GM12878 (cell line): ENCODE data around the gene FREY1. TPM values are rescaled to one million over a fixed set of nuclear protein-coding genes. Genes with fewer than 3 reads are reported as not detected.

ENCODE experiments used
- ATAC-seq: fragments of 200-7000 bp; cut with Tn5 transposase; 3 replicates; pipeline ENCODE4 v1.9.1; 2020; ENCODE audit warnings: mild to moderate bottlenecking, moderate library complexity
- BruUV-seq: library from RNA; stranded (reverse); fragments of 400-500 nt; replicated peaks from 2 replicates; lab custom pipeline; 2021; lab: Mats Ljungman, UMichigan
- CTCF ChIA-PET: fragments of 300-600 bp; sonication (Branson Sonifier 250); formaldehyde crosslinking; extraction: SDS; loops from one replicate; lab custom pipeline; 2021; ENCODE audit warnings: inconsistent platforms; lab: Yijun Ruan, JAX
- POLR2A ChIA-PET: fragments of 350-600 bp; formaldehyde crosslinking; extraction: SDS; loops from one replicate; lab custom pipeline; 2021; ENCODE audit warnings: inconsistent platforms; lab: Charles Lee
- RAD21 ChIA-PET: fragments of 300-600 bp; sonication (Branson Sonifier 250); formaldehyde crosslinking; loops from one replicate; lab custom pipeline; 2023; ENCODE audit warnings: antibody characterized with exemption; ENCODE audit not compliant: unreplicated experiment; lab: Charles Lee
- SMC1A ChIA-PET: fragments of 300-600 bp; sonication (Branson Sonifier 250); formaldehyde crosslinking; loops from one replicate; lab custom pipeline; 2023; ENCODE audit not compliant: unreplicated experiment, uncharacterized antibody; lab: Charles Lee
- DNase-seq: peaks from one replicate; pipeline ENCODE4 v3.0.0-alpha.2; 2011; ENCODE audit warnings: low read depth, low spot score
- FAIRE-seq: peaks from 3 replicates; lab custom pipeline; 2011; peaks lifted over from hg19 to GRCh38; lab: Jason Lieb, UNC
- H2AFZ ChIP-seq: 2 replicates; pipeline ENCODE4 v1.6.0; 2011; ENCODE audit warnings: low read depth, low read length, control low read depth; ENCODE audit not compliant: control insufficient read depth
- H3K27ac ChIP-seq: 2 replicates; pipeline ENCODE4 v1.5.1; 2011; ENCODE audit warnings: control low read depth; ENCODE audit not compliant: control insufficient read depth, insufficient read depth
- H3K27me3 ChIP-seq, 2 experiments: replicated peaks in 1 of 2; 2 replicates each; pipeline versions ENCODE4 v1.6.0 to v1.6.1; 2011; ENCODE audit warnings: low read length in 1 of 2; ENCODE audit not compliant: control insufficient read depth in 2 of 2, insufficient read depth in 2 of 2
- H3K36me3 ChIP-seq, 2 experiments: 2 replicates each; pipeline ENCODE4 v1.5.1; 2011; ENCODE audit warnings: low read length in 1 of 2; ENCODE audit not compliant: control insufficient read depth in 2 of 2, insufficient read depth in 2 of 2
- H3K4me1 ChIP-seq: 2 replicates; pipeline ENCODE4 v1.6.1; 2011; ENCODE audit warnings: mild to moderate bottlenecking, low read length, moderate library complexity, mixed read lengths; ENCODE audit not compliant: control insufficient read depth, insufficient read depth
- H3K4me2 ChIP-seq: 2 replicates; pipeline ENCODE4 v1.6.0; 2011; ENCODE audit warnings: control low read depth; ENCODE audit not compliant: control insufficient read depth, insufficient read depth
- H3K4me3 ChIP-seq: fragments of 200-600 bp; sonication (generic); 2 replicates; pipeline ENCODE4 v1.5.1; 2016
- H3K79me2 ChIP-seq: 2 replicates; pipeline ENCODE4 v1.6.0; 2011; ENCODE audit warnings: low read length; ENCODE audit not compliant: control insufficient read depth, insufficient read depth
- H3K9ac ChIP-seq: 2 replicates; pipeline ENCODE4 v1.8.0; 2011; ENCODE audit warnings: low read length, control low read depth, mixed read lengths; ENCODE audit not compliant: control insufficient read depth, insufficient read depth
- H3K9me3 ChIP-seq: replicated peaks from 3 replicates; pipeline ENCODE4 v1.5.1; 2011; ENCODE audit warnings: mild to moderate bottlenecking, low read length; ENCODE audit not compliant: control insufficient read depth, insufficient read depth
- H4K20me1 ChIP-seq: 2 replicates; pipeline ENCODE4 v1.6.0; 2011; ENCODE audit not compliant: control insufficient read depth, insufficient read depth
- ASH2L ChIP-seq: fragments of 300-600, 200-600 bp; sonication (generic); IDR thresholded peaks from 2 replicates; pipeline ENCODE4 v1.6.1; 2017; ENCODE audit warnings: low read depth, mild to moderate bottlenecking, borderline replicate concordance
- BHLHE40 ChIP-seq, 2 experiments: fragments of 450-650 bp in 1 of 2; IDR thresholded peaks; 2 replicates each; pipeline ENCODE4 v1.6.1; 2011 to 2017; ENCODE audit warnings: low read depth in 2 of 2, borderline replicate concordance in 1 of 2, improper control_type of control experiment in 1 of 2, low read length in 1 of 2, mild to moderate bottlenecking in 1 of 2
- BMI1 ChIP-seq: fragments of 450-650 bp; IDR thresholded peaks from 2 replicates; pipeline ENCODE4 v1.6.1; 2016; ENCODE audit warnings: mild to moderate bottlenecking, moderate library complexity, borderline replicate concordance
- CEBPB ChIP-seq, 2 experiments: fragments of 150-350 bp in 1 of 2; IDR thresholded peaks; 2 replicates each; pipeline ENCODE4 v1.6.1; 2012 to 2014; ENCODE audit warnings: low read depth in 2 of 2, low read length in 2 of 2, borderline replicate concordance in 1 of 2, inconsistent platforms in 1 of 2
- CHD2 ChIP-seq: IDR thresholded peaks from 2 replicates; pipeline ENCODE4 v1.6.1; 2011; ENCODE audit warnings: low read depth, low read length, improper control_type of control experiment, borderline replicate concordance
- ELK1 ChIP-seq: IDR thresholded peaks from 2 replicates; pipeline ENCODE4 v1.6.1; 2012; ENCODE audit warnings: low read depth, low read length, improper control_type of control experiment
- HDAC2 ChIP-seq: fragments of 200-600 bp; sonication (generic); IDR thresholded peaks from 2 replicates; pipeline ENCODE4 v1.6.1; 2017
- JUNB ChIP-seq: IDR thresholded peaks from 2 replicates; pipeline ENCODE4 v1.6.1; 2016; ENCODE audit warnings: antibody characterized with exemption, mild to moderate bottlenecking
- NFYB ChIP-seq: IDR thresholded peaks from 2 replicates; pipeline ENCODE4 v1.6.1; 2011; ENCODE audit warnings: low read depth, mild to moderate bottlenecking, low read length, improper control_type of control experiment, moderate library complexity; ENCODE audit not compliant: insufficient read depth
- NRF1 ChIP-seq: conservative IDR thresholded peaks from 2 replicates; pipeline ENCODE4 v1.6.1; 2011; ENCODE audit warnings: mild to moderate bottlenecking, low read depth, low read length, improper control_type of control experiment
- POLR2A ChIP-seq: IDR thresholded peaks from 2 replicates; pipeline ENCODE4 v1.6.1; 2011; ENCODE audit warnings: low read depth, mild to moderate bottlenecking, low read length
- RB1 ChIP-seq: fragments of 450-650 bp; formaldehyde crosslinking; IDR thresholded peaks from 2 replicates; pipeline ENCODE4 v1.6.1; 2017; ENCODE audit warnings: mild to moderate bottlenecking, borderline replicate concordance
- SUPT20H ChIP-seq: IDR thresholded peaks from 2 replicates; pipeline ENCODE4 v1.6.1; 2011; ENCODE audit warnings: low read depth, mild to moderate bottlenecking, low read length, moderate library complexity, borderline replicate concordance; ENCODE audit not compliant: control insufficient read depth
- SUZ12 ChIP-seq: fragments of 200-600 bp; sonication (generic); IDR thresholded peaks from one replicate; pipeline ENCODE4 v1.6.1; 2018; ENCODE audit warnings: antibody characterized with exemption, mild to moderate bottlenecking; ENCODE audit not compliant: unreplicated experiment
- TBL1XR1 ChIP-seq: IDR thresholded peaks from 2 replicates; pipeline ENCODE4 v1.6.1; 2012; ENCODE audit warnings: low read depth, low read length, improper control_type of control experiment
- TCF12 ChIP-seq: IDR thresholded peaks from 2 replicates; pipeline ENCODE4 v1.6.1; 2011; ENCODE audit warnings: low read depth, mild to moderate bottlenecking, low read length
- ZBTB33 ChIP-seq: fragments of 450-650 bp; IDR thresholded peaks from 2 replicates; pipeline ENCODE4 v1.6.1; 2017; ENCODE audit warnings: mild to moderate bottlenecking
- ZZZ3 ChIP-seq: IDR thresholded peaks from 2 replicates; pipeline ENCODE4 v1.6.1; 2011; ENCODE audit warnings: low read depth; ENCODE audit not compliant: control insufficient read depth, insufficient read length
- WGBS: methylation state at CpG from one replicate; pipeline ENCODE4 v1.1.6; 2016; ENCODE audit warnings: low lambda C conversion rate; ENCODE audit not compliant: insufficient replicate concordance, insufficient coverage; ENCODE audit errors: missing lambda C conversion rate; 5-methylcytosine and 5-hydroxymethylcytosine counted together
- in situ Hi-C: fragments of 300-500 bp; cut with MboI; formaldehyde crosslinking; loops from 9 replicates; pipeline ENCODE4 v1.14.3; 2018; ENCODE audit warnings: mixed read lengths
- intact Hi-C: fragments of 100-400 bp; cut with micrococcal nuclease; formaldehyde crosslinking; loops from one replicate; pipeline ENCODE4 v1.14.2; 2022; ENCODE audit not compliant: unreplicated experiment
- polyA plus RNA-seq, 11 experiments: library from polyadenylated mRNA; depleted of rRNA in 4 of 11; unstranded in 6 of 11; stranded (reverse) in 5 of 11; fragments of >200 nt; fragmentation: Nextera tagmentation in 4 of 11; fragmentation: Illumina TruSeq in 1 of 11; extraction: Ambion mirVana in 4 of 11; extraction: Trizol in 1 of 11; gene quantifications; 1 replicate in 1 of 11; 2 replicates in 10 of 11; pipeline versions ENCODE4 v1.2.1 to v1.2.3, GENCODE V29; 2011 to 2016; ENCODE audit warnings: inconsistent platforms in 2 of 11, missing spikeins in 2 of 11, low read depth in 1 of 11
- total RNA-seq, 4 experiments: library from RNA; depleted of rRNA in 3 of 4; stranded (reverse); fragments of >200 nt in 3 of 4; fragmentation: Illumina TruSeq in 1 of 4; extraction: Trizol in 1 of 4; gene quantifications; 2 replicates each; pipeline versions ENCODE4 v1.2.1 to v1.2.3, GENCODE V29; 2013 to 2021

Gene FREY1
- total and polyA plus RNA-seq, 10 of the 15 experiments (the other 5 are each of a cell fraction or from before 2014, with no cell fraction given) = 0.13 to 1.7 (median 0.39) TPM; not detected in 3

- no peak for TF ChIP-seq ELK1
- TF ChIP-seq NFYB = no peak
- TF ChIP-seq ZBTB33 = no peak
- TF ChIP-seq, all 136 proteins: peak for 0
Measured at GRCh38 chr11:45934580-45935318, 27.7 kb upstream of the FREY1 start (continued).

- WGBS = 91% methylated on average over 20 of the region's 21 CpGs
- DNase-seq = no peak
- Histone ChIP-seq H2AFZ (no peak overlapping the region), H3K4me2 (peak overlapping the region; percentile 60), H3K27me3 (no peaks in the 10 kb centered on the region), H4K20me1 (peaks cover 6% of the 10 kb centered on the region), H3K36me3 (peaks cover 3 to 12% of the 10 kb centered on the region in 2 experiments; a peak in 3 of 4 replicates), H3K79me2 (no peaks in the 10 kb centered on the region), H3K4me3 (no peak overlapping the region), H3K4me1 (peaks cover 55% of the 10 kb centered on the region), H3K9ac (no peak overlapping the region), H3K27ac (no peak overlapping the region), H3K9me3 (no peaks in the 10 kb centered on the region)
- no TSS peak for BruUV-seq
- POLR2A ChIA-PET = interaction anchor here (0.7 kb wide), 1 partner anchor 87 kb away, joined by 3 read pairs; the partner anchor contains the start of gene CRY2
- intact Hi-C loops (no loop called here), in situ Hi-C loops (no loop called here)
- RAD21 ChIA-PET = interaction anchor here (1.0 kb wide), 1 partner anchor 16 kb away, joined by 3 read pairs; the partner anchor contains the start of gene PEX16
- CTCF ChIA-PET = interaction anchor here (0.8 to 1.2 kb wide), 2 partner anchors 15 to 31 kb away, joined by 3 to 7 read pairs; no protein-coding TSS in a partner anchor
- ATAC-seq = no peak
- SMC1A ChIA-PET = interaction anchor here (1.2 kb wide), 1 partner anchor 17 kb away, joined by 3 read pairs; no protein-coding TSS in a partner anchor
- FAIRE-seq = no peak
- no peak for TF ChIP-seq JUNB
- no peak for TF ChIP-seq CHD2
- TF ChIP-seq TCF12 = no peak
- TF ChIP-seq RB1 = no peak
- no peak for TF ChIP-seq SUPT20H
- no peak for TF ChIP-seq NRF1
- TF ChIP-seq BHLHE40 (IDR thresholded peaks at IDR 0.05; ENCODE audit: borderline replicate concordance in 1 of 2, low read depth in 2 of 2, low read length in 1 of 2) = no peak
- no peak for TF ChIP-seq SUZ12
- TF ChIP-seq POLR2A = no peak
- no peak for TF ChIP-seq ZZZ3
- no peak for TF ChIP-seq HDAC2
- TF ChIP-seq ASH2L = no peak
- TF ChIP-seq TBL1XR1 = no peak
- no peak for TF ChIP-seq CEBPB (IDR thresholded peaks at IDR 0.05; ENCODE audit: borderline replicate concordance in 1 of 2, low read depth in 2 of 2, low read length in 2 of 2)
- no peak for TF ChIP-seq BMI1
Measured at GRCh38 chr11:45933846-45934579, 26.9 kb upstream of the FREY1 start.
